ENCODE data around the gene EZH2. TPM values are rescaled to one million over a fixed set of nuclear protein-coding genes. Genes with fewer than 3 reads are reported as not detected.

Gene EZH2
- total RNA-seq, 1 donor from 2014 or later = 13.8 TPM

DNA sequence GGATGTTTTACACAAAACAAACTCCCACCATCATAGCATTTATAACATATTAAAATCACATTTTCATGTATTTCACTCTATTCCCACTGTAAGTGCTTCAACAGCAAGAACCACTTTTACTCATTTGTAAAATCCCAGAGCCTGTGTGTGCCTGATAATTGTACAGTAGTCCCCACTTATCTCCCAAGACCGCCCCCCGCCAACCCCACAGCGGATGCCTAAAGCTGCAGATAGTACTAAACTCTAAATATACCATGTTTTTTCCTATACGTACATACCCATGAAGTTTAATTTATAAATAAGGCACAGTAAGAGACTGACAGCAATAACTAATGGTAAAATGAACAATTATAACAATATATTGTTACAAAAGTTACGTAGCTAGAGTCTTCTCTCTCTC lies 33.5 kb downstream of the EZH2 start:
- H3K27ac ChIP-seq (ENCODE audit: low read depth, low read length) = no peak overlapping the region
- H3K4me3 ChIP-seq (ENCODE audit: insufficient read depth, low read depth, low read length) = no peak overlapping the region
- TF ChIP-seq, protein P1, sequence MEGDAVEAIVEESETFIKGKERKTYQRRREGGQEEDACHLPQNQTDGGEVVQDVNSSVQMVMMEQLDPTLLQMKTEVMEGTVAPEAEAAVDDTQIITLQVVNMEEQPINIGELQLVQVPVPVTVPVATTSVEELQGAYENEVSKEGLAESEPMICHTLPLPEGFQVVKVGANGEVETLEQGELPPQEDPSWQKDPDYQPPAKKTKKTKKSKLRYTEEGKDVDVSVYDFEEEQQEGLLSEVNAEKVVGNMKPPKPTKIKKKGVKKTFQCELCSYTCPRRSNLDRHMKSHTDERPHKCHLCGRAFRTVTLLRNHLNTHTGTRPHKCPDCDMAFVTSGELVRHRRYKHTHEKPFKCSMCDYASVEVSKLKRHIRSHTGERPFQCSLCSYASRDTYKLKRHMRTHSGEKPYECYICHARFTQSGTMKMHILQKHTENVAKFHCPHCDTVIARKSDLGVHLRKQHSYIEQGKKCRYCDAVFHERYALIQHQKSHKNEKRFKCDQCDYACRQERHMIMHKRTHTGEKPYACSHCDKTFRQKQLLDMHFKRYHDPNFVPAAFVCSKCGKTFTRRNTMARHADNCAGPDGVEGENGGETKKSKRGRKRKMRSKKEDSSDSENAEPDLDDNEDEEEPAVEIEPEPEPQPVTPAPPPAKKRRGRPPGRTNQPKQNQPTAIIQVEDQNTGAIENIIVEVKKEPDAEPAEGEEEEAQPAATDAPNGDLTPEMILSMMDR (IDR thresholded peaks at IDR 0.05; ENCODE audit: insufficient read depth, low read depth, low read length) = no peak
- TF ChIP-seq EZH2 (IDR thresholded peaks at IDR 0.05; ENCODE audit: insufficient read depth, low read length) = no peak
- no peaks in the 10 kb centered on the region for H3K36me3 ChIP-seq (ENCODE audit: insufficient read depth, low read length)
- Mint-ChIP-seq H3K4me3 (ENCODE audit: unreplicated experiment) (no peak overlapping the region), H3K36me3 (ENCODE audit: low read depth, unreplicated experiment) (no peaks in the 10 kb centered on the region), H3K27me3 (ENCODE audit: low read depth, unreplicated experiment) (no peaks in the 10 kb centered on the region), H3K9me3 (ENCODE audit: unreplicated experiment) (no peaks in the 10 kb centered on the region), H3K4me1 (ENCODE audit: low read depth, unreplicated experiment) (peaks cover 21% of the 10 kb centered on the region), H3K27ac (ENCODE audit: unreplicated experiment) (no peak overlapping the region)
- no peak for FAIRE-seq
- H2AFZ ChIP-seq (ENCODE audit: low read depth, low read length) = no peak overlapping the region
- peaks cover 11% of the 10 kb centered on the region for H4K20me1 ChIP-seq (ENCODE audit: insufficient read depth, low read length)
- H3K4me1 ChIP-seq (ENCODE audit: insufficient read depth, low read length) = peaks cover 4% of the 10 kb centered on the region
- H3K27me3 ChIP-seq (ENCODE audit: insufficient read depth, low read length) = no peaks in the 10 kb centered on the region
- H3K79me2 ChIP-seq (ENCODE audit: insufficient read depth, low read length) = peaks cover 96% of the 10 kb centered on the region
- no peak overlapping the region for H3K9ac ChIP-seq (ENCODE audit: low read length)
- H3K9me3 ChIP-seq (ENCODE audit: insufficient read depth, low read depth, low read length) = no peaks in the 10 kb centered on the region
- no peak for DNase-seq (ENCODE audit: low read depth)
- H3K4me2 ChIP-seq (ENCODE audit: low read length) = no peak overlapping the region

DNA sequence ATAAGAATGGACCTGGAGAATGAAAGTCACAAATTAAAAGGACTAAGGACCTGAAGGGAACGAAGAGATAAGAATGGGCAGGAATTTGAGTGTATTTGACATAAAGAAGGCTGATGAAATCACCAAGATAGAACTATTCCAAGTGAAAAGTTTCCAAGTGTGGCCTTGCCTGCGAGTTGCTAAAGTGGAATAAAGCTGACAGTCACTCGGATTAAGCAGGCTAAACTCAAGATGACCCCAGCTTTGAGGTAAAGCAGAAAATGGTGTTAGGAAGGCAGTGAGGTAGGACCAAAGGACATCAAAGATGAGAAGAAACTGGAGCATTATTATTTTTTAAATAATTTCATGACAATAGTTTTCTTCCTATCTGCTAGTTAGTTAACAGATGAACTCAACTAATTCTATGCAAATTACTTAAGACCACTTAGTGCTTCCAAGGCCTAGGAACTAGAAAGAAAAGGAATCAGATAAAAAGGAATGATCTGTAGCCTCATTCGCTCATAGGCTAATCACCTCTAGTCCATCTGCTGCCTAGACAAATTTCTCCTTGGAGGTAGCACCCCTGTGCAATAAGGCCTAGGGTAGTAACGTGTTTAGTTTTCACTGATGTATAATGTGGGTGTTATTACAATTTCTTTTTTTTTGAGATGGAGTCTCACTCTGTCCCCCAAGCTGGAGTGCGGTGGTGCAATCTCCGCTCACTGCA lies 34.5 kb downstream of the EZH2 start:
- TF ChIP-seq, protein P1 (IDR thresholded peaks at IDR 0.05; ENCODE audit: insufficient read depth, low read depth, low read length) = no peak
- no peak for TF ChIP-seq EZH2 (IDR thresholded peaks at IDR 0.05; ENCODE audit: insufficient read depth, low read length)
- Histone ChIP-seq H3K36me3 (ENCODE audit: insufficient read depth, low read length) (no peaks in the 10 kb centered on the region), H3K27ac (ENCODE audit: low read depth, low read length) (no peak overlapping the region), H3K4me1 (ENCODE audit: insufficient read depth, low read length) (peaks cover 4% of the 10 kb centered on the region), H3K27me3 (ENCODE audit: insufficient read depth, low read length) (no peaks in the 10 kb centered on the region), H2AFZ (ENCODE audit: low read depth, low read length) (no peak overlapping the region), H3K9ac (ENCODE audit: low read length) (no peak overlapping the region), H3K79me2 (ENCODE audit: insufficient read depth, low read length) (peaks cover 95% of the 10 kb centered on the region), H3K4me3 (ENCODE audit: insufficient read depth, low read depth, low read length) (no peak overlapping the region), H3K9me3 (ENCODE audit: insufficient read depth, low read depth, low read length) (no peaks in the 10 kb centered on the region), H3K4me2 (ENCODE audit: low read length) (no peak overlapping the region), H4K20me1 (ENCODE audit: insufficient read depth, low read length) (peaks cover 4% of the 10 kb centered on the region)
- Mint-ChIP-seq H3K9me3 (ENCODE audit: unreplicated experiment) (no peaks in the 10 kb centered on the region), H3K4me1 (ENCODE audit: low read depth, unreplicated experiment) (peaks cover 21% of the 10 kb centered on the region), H3K36me3 (ENCODE audit: low read depth, unreplicated experiment) (no peaks in the 10 kb centered on the region), H3K4me3 (ENCODE audit: unreplicated experiment) (no peak overlapping the region), H3K27ac (ENCODE audit: unreplicated experiment) (peak overlapping the region; percentile 70), H3K27me3 (ENCODE audit: low read depth, unreplicated experiment) (no peaks in the 10 kb centered on the region)
- DNase-seq (ENCODE audit: low read depth) = no peak
- FAIRE-seq = no peak

Data from astrocyte (in vitro differentiated cells and primary cell).